Left ventricle myocardium inferior (tissue), 1 donor: Measurements from ENCODE around the gene UBE2I. TPM values are rescaled to one million over a fixed set of nuclear protein-coding genes. Genes with fewer than 3 reads are reported as not detected.

Experiments used
- DNase-seq: peaks from one replicate; pipeline ENCODE4 v3.0.0-alpha.2; 2020
- H3K27ac ChIP-seq: fragments of 200-600 bp; replicated peaks from 2 replicates; pipeline ENCODE4 v1.8.0; 2021
- H3K27me3 ChIP-seq: fragments of 200-600 bp; 2 replicates; pipeline ENCODE4 v1.8.0; 2021; ENCODE audit warnings: low read depth
- H3K36me3 ChIP-seq: fragments of 200-600 bp; 2 replicates; pipeline ENCODE4 v1.8.0; 2021
- H3K4me1 ChIP-seq: fragments of 200-600 bp; 2 replicates; pipeline ENCODE4 v1.8.0; 2021
- H3K4me3 ChIP-seq: fragments of 200-600 bp; 2 replicates; pipeline ENCODE4 v1.8.0; 2021; ENCODE audit warnings: mild to moderate bottlenecking, moderate library complexity
- H3K9me3 ChIP-seq: fragments of 200-600 bp; replicated peaks from 2 replicates; pipeline ENCODE4 v1.8.0; 2021
- CTCF ChIP-seq: fragments of 200-600 bp; IDR thresholded peaks from 2 replicates; pipeline ENCODE4 v1.8.0; 2021; ENCODE audit warnings: antibody characterized with exemption, mild to moderate bottlenecking, borderline replicate concordance
- intact Hi-C: fragments of 100-400 bp; cut with micrococcal nuclease; formaldehyde crosslinking; loops from one replicate; pipeline ENCODE4 v1.11.0; 2022
- total RNA-seq: library from RNA; stranded (reverse); fragmentation: NEBNext Ultra II Directional; extraction: Animal tissue kit (Norgen Biotek cat#: 25700); gene quantifications from one replicate; pipeline ENCODE4 v1.2.1, GENCODE V29; 2021
- donor health status: DM: no; HTN: yes; CAD: no; lungs with severe emphysema.

Gene UBE2I
- total RNA-seq, 1 donor from 2014 or later: 86.2 TPM

GRCh38 chr16:1275791-1276579 is 33.5 kb upstream of the UBE2I start:
- no peak overlapping the region for H3K27ac ChIP-seq
- intact Hi-C loops: no loop called here

GRCh38 chr16:1276580-1276878 is 32.9 kb upstream of the UBE2I start:
- peaks cover 59% of the 10 kb centered on the region for H3K27me3 ChIP-seq
- no peaks in the 10 kb centered on the region for H3K36me3 ChIP-seq
- DNase-seq: no peak
- H3K4me1 ChIP-seq: peaks cover 6% of the 10 kb centered on the region
- no peak for TF ChIP-seq CTCF
- intact Hi-C loops: no loop called here
- H3K9me3 ChIP-seq: no peaks in the 10 kb centered on the region
- H3K27ac ChIP-seq: no peak overlapping the region
- H3K4me3 ChIP-seq: no peak overlapping the region

More at GRCh38 chr16:1275791-1276579, 33.5 kb upstream of the UBE2I start:
- no peaks in the 10 kb centered on the region for H3K9me3 ChIP-seq
- no peak overlapping the region for H3K4me3 ChIP-seq
- H3K27me3 ChIP-seq: peaks cover 59% of the 10 kb centered on the region
- no peaks in the 10 kb centered on the region for H3K36me3 ChIP-seq
- DNase-seq: no peak
- H3K4me1 ChIP-seq: peaks cover 8% of the 10 kb centered on the region
- no peak for TF ChIP-seq CTCF

GRCh38 chr16:1277151-1277598 is 32.3 kb upstream of the UBE2I start:
- peaks cover 59% of the 10 kb centered on the region for H3K27me3 ChIP-seq

GRCh38 chr16:1277617-1278282 is 31.7 kb upstream of the UBE2I start:
- TF ChIP-seq CTCF: no peak
- Histone ChIP-seq H3K27me3 (peaks cover 58% of the 10 kb centered on the region), H3K27ac (no peak overlapping the region), H3K9me3 (no peaks in the 10 kb centered on the region), H3K4me3 (no peak overlapping the region), H3K36me3 (no peaks in the 10 kb centered on the region), H3K4me1 (no peaks in the 10 kb centered on the region)
- no peak for DNase-seq
- intact Hi-C loops: no loop called here

More at GRCh38 chr16:1277151-1277598, 32.3 kb upstream of the UBE2I start:
- no peak for DNase-seq
- Histone ChIP-seq H3K4me1 (peaks cover under 1% of the 10 kb centered on the region), H3K27ac (no peak overlapping the region), H3K36me3 (no peaks in the 10 kb centered on the region), H3K4me3 (no peak overlapping the region), H3K9me3 (no peaks in the 10 kb centered on the region)
- intact Hi-C loops: no loop called here
- TF ChIP-seq CTCF: no peak

GRCh38 chr16:1278477-1278876 is 31.0 kb upstream of the UBE2I start:
- H3K27ac ChIP-seq: no peak overlapping the region
- no peaks in the 10 kb centered on the region for H3K4me1 ChIP-seq
- peaks cover 65% of the 10 kb centered on the region for H3K27me3 ChIP-seq
- TF ChIP-seq CTCF: no peak
- DNase-seq: no peak
- H3K4me3 ChIP-seq: no peak overlapping the region
- no peaks in the 10 kb centered on the region for H3K36me3 ChIP-seq
- intact Hi-C loops: no loop called here
- H3K9me3 ChIP-seq: no peaks in the 10 kb centered on the region
